ENCODE results near the gene CHD5.
"Not testable (repeated sequence)": the region's sequence is repeated elsewhere in the genome, so short reads cannot be mapped to it uniquely, and the experiment has no call there.

Gene CHD5

DNA sequence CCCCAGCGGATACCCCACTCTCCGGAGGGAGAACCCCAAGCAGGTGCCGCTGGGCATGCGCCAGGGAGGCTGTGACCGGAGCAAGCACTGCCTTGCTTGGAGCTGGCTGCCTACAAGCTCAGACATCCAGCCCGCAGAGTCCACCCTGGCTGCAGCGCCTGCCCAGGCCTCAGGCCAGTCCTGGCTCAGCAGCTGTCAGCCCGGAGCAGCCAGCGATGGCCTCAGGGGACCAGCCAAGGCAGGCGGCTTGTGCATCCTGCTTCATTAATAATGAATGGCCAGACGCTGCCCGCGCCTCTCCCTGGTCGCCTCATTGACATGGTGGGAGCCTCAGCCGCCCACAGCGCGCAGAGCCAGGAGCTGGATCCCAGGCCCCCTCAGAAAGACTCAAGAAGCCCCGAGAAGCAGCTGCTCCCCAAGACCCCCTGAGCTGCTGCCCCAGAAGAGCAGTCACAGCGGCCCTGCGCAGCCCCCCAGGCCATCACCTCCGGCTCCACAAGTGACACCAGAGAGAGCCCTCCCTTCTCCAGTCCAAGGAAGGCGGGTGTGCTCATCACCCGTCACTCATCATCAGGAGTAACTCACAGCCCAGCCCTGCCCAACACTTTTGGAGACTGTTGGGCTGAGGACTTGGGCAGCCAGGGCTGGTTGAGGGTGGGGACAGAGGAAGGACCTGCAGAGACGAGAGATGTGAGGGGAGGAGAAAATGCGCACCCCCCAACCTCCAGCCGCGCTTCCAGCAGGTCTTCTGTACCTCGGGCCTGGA, 114.8 kb downstream of the CHD5 start:
- no peak for DNase-seq (ENCODE audit: low read depth, low spot score)

DNA sequence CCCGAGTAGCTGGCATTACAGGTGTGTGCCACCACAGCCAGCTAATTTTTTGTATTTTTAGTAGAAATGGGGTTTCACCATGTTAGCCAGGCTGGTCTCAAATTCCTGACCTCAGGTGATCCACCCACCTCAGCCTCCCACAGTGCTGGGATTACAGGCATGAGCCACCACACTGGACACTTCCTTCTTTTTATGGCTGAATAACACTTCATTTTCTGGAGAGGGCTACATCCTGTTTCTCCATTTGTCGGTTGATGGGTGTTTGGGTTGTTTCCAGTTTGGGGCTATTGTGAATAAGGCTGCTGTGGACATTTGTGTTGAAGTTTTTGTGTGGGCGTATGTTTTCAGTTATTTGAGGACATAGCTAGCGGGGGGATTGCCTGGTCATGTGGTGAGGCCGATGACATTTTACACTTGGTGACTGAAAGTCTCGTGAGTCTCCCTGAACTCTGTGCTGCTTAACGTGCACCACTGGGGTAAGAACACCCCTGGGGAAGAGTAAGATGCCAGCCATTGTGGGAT, 116.5 kb downstream of the CHD5 start:
- not testable (repeated sequence) for DNase-seq (ENCODE audit: low read depth, low spot score)

DNA sequence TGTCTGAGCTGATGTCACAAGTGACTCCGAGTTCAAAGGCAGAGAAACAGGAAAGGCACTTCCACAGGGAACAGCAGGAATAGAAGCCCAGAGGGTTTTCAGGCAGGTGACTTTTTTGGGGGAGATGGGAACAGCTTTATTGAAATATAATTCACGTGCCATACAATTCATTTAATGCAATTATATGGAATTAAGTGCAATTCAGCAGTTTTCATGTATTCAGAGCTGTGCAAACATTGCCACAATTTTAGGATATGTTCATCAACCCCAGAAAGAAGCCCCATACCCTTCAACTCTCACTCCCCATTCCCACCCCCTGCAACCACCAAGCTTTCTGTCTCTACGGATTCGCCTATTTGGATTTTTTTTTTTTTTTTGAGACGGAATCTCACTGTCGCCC, 117.5 kb downstream of the CHD5 start:
- DNase-seq (ENCODE audit: low read depth, low spot score) = no peak

DNA sequence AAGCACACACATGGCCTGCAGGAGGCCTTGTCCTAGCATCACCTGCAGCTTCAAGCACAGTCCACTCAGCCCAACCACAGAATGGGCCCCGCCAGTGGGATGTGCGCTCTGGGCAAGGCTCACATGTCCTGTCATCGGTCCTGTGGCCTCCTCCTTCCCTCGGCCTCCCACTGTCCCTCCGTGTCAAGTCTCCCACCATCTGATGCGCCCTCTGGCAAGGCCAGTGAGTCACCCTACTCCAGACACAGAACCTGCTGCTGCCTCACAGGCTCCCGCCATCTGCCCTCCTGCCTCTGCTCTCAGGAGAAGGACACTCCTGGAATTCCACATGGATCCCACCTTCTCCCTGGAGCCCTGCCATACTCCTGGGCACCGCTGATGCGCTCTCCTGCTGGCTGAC, 120.3 kb downstream of the CHD5 start:
- DNase-seq (ENCODE audit: low read depth, low spot score) = no peak

DNA sequence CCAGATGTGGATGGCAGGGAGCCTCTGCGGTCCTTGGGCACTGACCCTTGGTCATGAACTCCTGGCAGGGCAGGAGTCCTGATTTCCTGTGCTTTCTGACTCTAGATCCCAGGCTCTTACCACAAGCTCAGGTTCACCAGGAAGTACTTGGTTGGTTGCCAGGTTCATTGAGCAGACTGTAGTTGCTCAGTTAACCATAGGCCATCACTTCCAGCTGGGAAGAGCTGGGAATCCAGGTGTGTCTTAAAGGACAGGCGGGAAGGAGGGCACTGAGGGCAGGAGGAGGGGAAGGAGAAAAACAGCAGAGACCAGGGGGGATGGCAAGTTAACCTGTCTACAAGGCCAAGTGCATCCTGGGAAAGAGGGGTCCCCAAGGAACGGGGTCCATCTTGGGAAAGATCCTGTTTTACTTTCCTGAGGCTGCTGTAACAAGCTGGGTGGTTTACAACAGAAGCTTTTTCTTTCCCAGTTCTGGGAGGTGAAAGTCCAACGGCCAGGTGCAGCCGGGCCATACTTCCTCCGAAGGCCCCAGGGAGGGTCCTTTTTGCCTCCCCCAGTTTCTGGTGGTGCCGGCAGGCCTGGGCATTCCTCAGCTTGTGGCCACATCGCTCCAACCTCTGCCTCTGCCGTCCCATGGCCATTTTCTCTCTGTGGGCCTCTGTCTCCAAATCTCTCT, 122.8 kb downstream of the CHD5 start:
- no peak for DNase-seq (ENCODE audit: low read depth, low spot score)

DNA sequence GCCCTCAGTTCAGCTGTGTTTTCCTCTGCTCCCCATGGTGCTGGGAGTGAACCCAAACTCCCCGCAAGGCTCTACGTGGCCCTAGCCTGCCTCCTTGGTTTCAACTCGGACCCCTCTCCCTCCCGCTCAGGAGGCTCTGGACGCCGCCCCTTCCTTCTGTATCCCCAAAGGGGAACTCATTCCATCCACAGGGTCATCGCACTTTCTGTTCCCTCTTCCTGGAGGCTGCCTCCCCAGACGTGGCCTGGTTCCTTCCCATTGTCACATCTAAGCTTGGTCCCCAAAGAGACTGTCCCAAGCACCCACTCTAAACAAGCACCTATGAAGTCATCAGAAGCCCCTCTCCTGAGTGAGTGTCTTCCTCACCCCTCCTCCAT, 123.6 kb downstream of the CHD5 start:
- DNase-seq (ENCODE audit: low read depth, low spot score) = no peak

DNA sequence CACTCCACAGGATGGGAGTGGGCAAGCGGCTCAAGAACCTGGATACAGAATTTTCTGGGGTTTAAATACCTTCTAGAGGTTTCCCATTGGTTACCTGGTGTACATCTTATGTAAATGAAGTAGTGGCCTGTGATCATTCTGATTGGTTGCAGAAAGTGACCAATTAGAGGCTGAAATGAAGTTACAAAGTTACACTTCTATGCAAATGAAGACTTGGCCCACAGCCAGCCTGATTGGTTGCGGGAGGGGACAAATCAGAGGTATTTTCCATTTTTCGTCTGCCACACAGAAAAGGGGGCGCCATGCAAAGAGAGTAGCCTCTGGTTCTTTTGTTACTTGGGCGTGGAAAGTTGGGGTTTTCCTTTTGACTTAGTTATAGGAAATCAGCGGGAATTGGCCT, 125.5 kb downstream of the CHD5 start:
- no peak for DNase-seq (ENCODE audit: low read depth, low spot score)

DNA sequence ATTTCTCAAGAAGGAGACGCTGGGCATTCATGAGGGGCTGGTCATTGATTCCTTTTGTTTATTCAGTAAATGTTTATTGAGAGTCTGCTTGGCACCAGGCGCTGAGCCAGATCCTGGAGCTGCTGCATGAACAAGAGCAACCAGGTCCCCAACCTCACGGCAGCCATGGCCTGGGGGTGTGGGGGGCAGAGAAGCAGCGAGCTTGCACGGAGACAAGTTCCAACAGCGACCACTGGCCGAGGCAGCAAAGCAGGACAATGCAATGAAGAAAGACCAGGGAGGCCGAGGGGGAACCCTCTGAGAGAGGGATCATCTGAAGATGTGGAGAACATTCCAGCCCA, 126.9 kb downstream of the CHD5 start:
- no peak for DNase-seq (ENCODE audit: low read depth, low spot score)

DNA sequence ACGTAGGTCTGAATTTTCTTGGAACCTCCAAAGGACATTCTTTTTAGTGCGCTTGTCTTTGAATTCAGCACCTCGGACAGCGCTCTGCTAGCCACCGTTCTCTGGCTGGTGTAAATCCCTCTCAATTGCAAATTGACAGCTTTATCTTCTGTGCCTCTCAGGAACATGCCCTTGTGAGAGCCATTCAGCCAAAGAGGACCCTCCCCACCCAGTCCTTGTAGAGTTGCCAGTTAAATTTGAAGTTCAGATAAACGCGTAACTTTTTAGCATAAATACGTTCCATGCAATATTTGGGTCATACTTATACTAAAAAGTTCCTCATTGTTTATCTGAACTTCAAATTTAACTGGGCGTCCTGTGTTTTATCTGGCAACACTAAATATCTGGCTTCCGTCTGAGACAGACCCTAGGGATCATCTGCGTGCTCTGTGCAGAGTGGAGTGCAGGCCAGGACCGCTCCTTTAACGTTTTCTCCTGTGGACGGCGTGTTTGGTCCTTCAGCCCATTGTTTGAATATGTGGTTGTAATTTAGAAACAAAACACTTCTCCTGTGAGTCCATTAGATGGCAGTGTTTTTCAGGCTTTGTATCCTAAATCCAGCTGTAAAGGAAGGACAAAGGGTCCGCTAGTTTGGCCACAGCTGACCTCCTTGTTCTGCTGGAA, 127.4 kb downstream of the CHD5 start:
- no peak for DNase-seq (ENCODE audit: low read depth, low spot score)

Measured in activated CD4-positive, CD25-positive, alpha-beta regulatory T cell treated with anti-CD3 and anti-CD28 coated beads, Interleukin-2, amount 50 U/mL, for 16 hours (primary cell).